ENCODE data around the gene FAU.

- TF ChIP-seq POLR2A (IDR thresholded peaks at IDR 0.05): no peak
- TF ChIP-seq CTCF (IDR thresholded peaks at IDR 0.05): no peak
- TF ChIP-seq POLR2AphosphoS5 (IDR thresholded peaks at IDR 0.05): no peak
- no peak for TF ChIP-seq EP300 (IDR thresholded peaks at IDR 0.05)
These were observed 38.6 kb downstream of the FAU start for GRCh38 chr11:65083134-65083833.

Measured in upper lobe of left lung (tissue), 4 donors.